Right lobe of liver (tissue), 4 donors: ENCODE measurements around the gene CROCC2.

Experiments
- CTCF ChIP-seq, 4 donors: fragments of 200-600 bp in 3 of 4; fragments of 450-650 bp in 1 of 4; IDR thresholded peaks; one replicate each; pipeline versions ENCODE4 v1.5.1 to v1.8.0; 2016 to 2022; ENCODE audit warnings: antibody characterized with exemption in 4 of 4, mild to moderate bottlenecking in 2 of 4
- POLR2A ChIP-seq: fragments of 450-650 bp; IDR thresholded peaks from one replicate; pipeline ENCODE4 v1.6.1; 2017; ENCODE audit warnings: antibody characterized with exemption, mild to moderate bottlenecking
- donor health status: DM: no; HTN: no; CAD: no.
- donor health status: DM: no; HTN: no; CAD: no.
- donor health status: DM: no; HTN: yes; CAD: no.

- no peak for TF ChIP-seq CTCF (IDR thresholded peaks at IDR 0.05)
- TF ChIP-seq POLR2A = no peak
Observed at GRCh38 chr2:241020201-241020600, 114.1 kb downstream of the CROCC2 start.
